Activated naive CD8-positive, alpha-beta T cell treated with anti-CD3 and anti-CD28 coated beads, Interleukin-2, amount 10 ng/mL, durations not matched to agents 7 days and 5 days (primary cell): ENCODE measurements around the gene OTUD4. TPM values are rescaled to one million over a fixed set of nuclear protein-coding genes. Genes with fewer than 3 reads are reported as not detected.
A peak's percentile ranks its signal among the peaks of the same experiment; 100 is the strongest.

Experiments
- ATAC-seq: fragments of 150-1000 bp; cut with Tn5 transposase; one replicate; pipeline ENCODE4 v1.10.0; 2021; ENCODE audit warnings: low read depth, moderate library complexity
- POLR2A ChIA-PET: fragments of 350-600 bp; sonication (Branson Sonifier 250); formaldehyde crosslinking; loops from one replicate; lab custom pipeline; 2021; ENCODE audit warnings: antibody characterized with exemption; lab: Charles Lee
- DNase-seq: peaks from one replicate; pipeline ENCODE4 v3.0.0; 2021
- H3K27ac Mint-ChIP-seq: one replicate; pipeline ENCODE4 v1.8.0; 2022; ENCODE audit warnings: mild to moderate bottlenecking, mixed read lengths
- H3K27me3 Mint-ChIP-seq: one replicate; pipeline ENCODE4 v1.8.0; 2022; ENCODE audit warnings: mild to moderate bottlenecking, moderate library complexity, mixed read lengths
- H3K36me3 Mint-ChIP-seq: one replicate; pipeline ENCODE4 v1.8.0; 2021; ENCODE audit warnings: mild to moderate bottlenecking, mixed read lengths
- H3K4me1 Mint-ChIP-seq: one replicate; pipeline ENCODE4 v1.8.0; 2021; ENCODE audit warnings: mixed read lengths
- H3K4me3 Mint-ChIP-seq: one replicate; pipeline ENCODE4 v1.8.0; 2022; ENCODE audit warnings: mild to moderate bottlenecking, moderate library complexity, mixed read lengths
- H3K9me3 Mint-ChIP-seq: one replicate; pipeline ENCODE4 v1.8.0; 2021; ENCODE audit warnings: mixed read lengths
- total RNA-seq, 2 experiments: library from RNA; stranded (reverse); gene quantifications; one replicate each; pipeline ENCODE4 v1.2.3, GENCODE V29; 2021

The OTUD4 gene
- total RNA-seq, 2 experiments from 2014 or later = 43.4 to 43.9 TPM

- peaks cover 45% of the 10 kb centered on the region for H3K4me1 Mint-ChIP-seq
- H3K4me3 Mint-ChIP-seq = peak overlapping the region; percentile 15
- DNase-seq = no peak
- H3K27ac Mint-ChIP-seq = peak overlapping the region; percentile 56
- peaks cover 30% of the 10 kb centered on the region for H3K36me3 Mint-ChIP-seq
- ATAC-seq = no peak
- H3K9me3 Mint-ChIP-seq = no peaks in the 10 kb centered on the region
- H3K27me3 Mint-ChIP-seq = no peaks in the 10 kb centered on the region
- POLR2A ChIA-PET = interaction anchor here (1.0 kb wide), 1 partner anchor 45 kb away, joined by 3 read pairs; no protein-coding TSS in a partner anchor
These were observed 47.8 kb downstream of the OTUD4 start for GRCh38 chr4:145132511-145133098.

DNA sequence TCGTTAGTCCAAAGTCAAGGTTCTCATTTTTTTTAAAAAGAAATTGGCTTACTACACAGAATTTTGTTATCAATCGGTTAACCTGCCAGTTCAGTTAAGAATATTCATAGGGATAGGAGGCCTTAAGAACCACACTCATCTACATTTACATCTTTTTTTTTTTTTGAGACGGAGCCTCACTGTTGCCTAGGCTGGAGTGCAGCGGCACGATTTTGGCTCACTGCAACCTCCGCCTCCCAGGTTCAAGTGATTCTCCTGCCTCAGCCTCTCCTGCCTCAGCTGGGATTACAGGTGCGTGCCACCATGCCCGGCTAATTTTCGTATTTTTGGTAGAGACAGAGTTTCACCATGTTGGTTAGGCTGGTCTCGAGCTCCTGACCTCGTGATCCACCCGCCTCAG lies 48.5 kb downstream of the OTUD4 start:
- no peak for ATAC-seq
- peaks cover 28% of the 10 kb centered on the region for H3K36me3 Mint-ChIP-seq
- no peak for DNase-seq

GRCh38 chr4:145130788-145131399 lies 49.5 kb downstream of the OTUD4 start:
- Mint-ChIP-seq H3K27ac (peak overlapping the region; percentile 83), H3K36me3 (peaks cover 34% of the 10 kb centered on the region), H3K9me3 (no peaks in the 10 kb centered on the region), H3K4me3 (peak overlapping the region; percentile 63), H3K4me1 (peaks cover 50% of the 10 kb centered on the region), H3K27me3 (no peaks in the 10 kb centered on the region)
- ATAC-seq (peak; percentile 60), DNase-seq (no peak)
- POLR2A ChIA-PET = interaction anchor here (1.6 kb wide), 1 partner anchor 33 kb away, joined by 8 read pairs; the partner anchor contains the start of genes ABCE1 and ANAPC10

More for the DNA sequence above, 48.5 kb downstream of the OTUD4 start:
- H3K27ac Mint-ChIP-seq = peak overlapping the region; percentile 83
- H3K27me3 Mint-ChIP-seq = no peaks in the 10 kb centered on the region
- H3K4me3 Mint-ChIP-seq = no peak overlapping the region
- POLR2A ChIA-PET = interaction anchor here (1.0 kb wide), 1 partner anchor 46 kb away, joined by 3 read pairs; no protein-coding TSS in a partner anchor
- peaks cover 44% of the 10 kb centered on the region for H3K4me1 Mint-ChIP-seq
- no peaks in the 10 kb centered on the region for H3K9me3 Mint-ChIP-seq

DNA sequence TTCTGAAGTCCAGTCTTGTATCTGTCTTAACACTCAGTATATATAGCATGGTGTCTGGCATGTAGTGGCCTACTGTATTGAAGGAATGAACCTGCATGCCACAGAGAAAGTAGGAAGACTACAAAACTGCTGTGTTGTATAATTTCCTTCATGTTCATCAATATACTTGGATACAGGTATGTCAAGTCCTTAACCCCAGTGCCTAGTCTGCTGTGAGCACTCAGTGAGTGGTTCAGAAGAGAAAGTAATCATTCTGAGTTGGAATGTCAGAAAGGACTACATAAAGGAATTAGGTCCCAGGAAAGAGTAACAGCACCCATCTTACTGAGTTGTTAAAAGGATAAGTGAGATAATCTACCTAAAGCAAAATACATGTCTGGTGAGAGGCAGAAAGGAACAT lies 50.3 kb downstream of the OTUD4 start:
- ATAC-seq (no peak), DNase-seq (no peak)
- Mint-ChIP-seq H3K27ac (peak overlapping the region; percentile 83), H3K27me3 (no peaks in the 10 kb centered on the region), H3K36me3 (peaks cover 34% of the 10 kb centered on the region), H3K9me3 (no peaks in the 10 kb centered on the region), H3K4me1 (peaks cover 49% of the 10 kb centered on the region), H3K4me3 (peak overlapping the region; percentile 63)
- POLR2A ChIA-PET = interaction anchor here (1.6 kb wide), 1 partner anchor 32 kb away, joined by 8 read pairs; the partner anchor contains the start of genes ABCE1 and ANAPC10

- POLR2A ChIA-PET = interaction anchor here (0.7 to 1.5 kb wide), 3 partner anchors 16 to 27 kb away, joined by 3 to 5 read pairs (median 5); partner anchors contain the start of genes ABCE1 and ANAPC10
- peak overlapping the region; percentile 84 for H3K27ac Mint-ChIP-seq
- H3K36me3 Mint-ChIP-seq = peaks cover 42% of the 10 kb centered on the region
These were observed 55.0 kb downstream of the OTUD4 start for GRCh38 chr4:145125396-145125795.

GRCh38 chr4:145108128-145108527 lies 72.3 kb downstream of the OTUD4 start:
- no peak for DNase-seq
- POLR2A ChIA-PET = no interaction called here
- no peak overlapping the region for H3K27ac Mint-ChIP-seq
- no peak for ATAC-seq
- H3K27me3 Mint-ChIP-seq = no peaks in the 10 kb centered on the region
- no peaks in the 10 kb centered on the region for H3K9me3 Mint-ChIP-seq
- H3K36me3 Mint-ChIP-seq = peaks cover 25% of the 10 kb centered on the region
- H3K4me1 Mint-ChIP-seq = peaks cover 9% of the 10 kb centered on the region
- H3K4me3 Mint-ChIP-seq = no peak overlapping the region

More at GRCh38 chr4:145125396-145125795, 55.0 kb downstream of the OTUD4 start:
- Mint-ChIP-seq H3K9me3 (no peaks in the 10 kb centered on the region), H3K27me3 (no peaks in the 10 kb centered on the region), H3K4me1 (peaks cover 23% of the 10 kb centered on the region), H3K4me3 (peak overlapping the region; percentile 37)
- ATAC-seq = no peak
- DNase-seq = no peak

DNA sequence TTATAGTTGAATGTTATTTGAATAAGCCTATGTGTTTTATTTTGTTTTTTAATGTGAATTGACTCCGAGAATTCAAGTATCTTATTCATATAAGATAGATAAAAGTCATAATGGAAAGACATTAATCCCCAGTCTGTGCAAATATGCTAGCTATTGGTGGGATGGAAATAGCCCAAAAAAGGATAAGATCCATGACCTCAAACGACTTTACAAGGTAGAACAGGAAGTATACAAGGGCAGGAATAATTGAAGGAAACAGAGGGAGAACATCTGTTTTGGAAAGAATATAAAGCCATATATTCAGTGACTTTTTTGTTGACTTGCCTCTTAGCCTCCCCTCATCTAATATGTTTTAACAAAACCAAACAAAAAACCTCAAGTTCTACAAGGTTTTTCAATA lies 73.3 kb downstream of the OTUD4 start:
- DNase-seq (no peak), ATAC-seq (no peak)
- H3K4me3 Mint-ChIP-seq = no peak overlapping the region
- H3K27me3 Mint-ChIP-seq = no peaks in the 10 kb centered on the region
- no peak overlapping the region for H3K27ac Mint-ChIP-seq
- peaks cover 17% of the 10 kb centered on the region for H3K36me3 Mint-ChIP-seq
- H3K4me1 Mint-ChIP-seq = peaks cover 9% of the 10 kb centered on the region
- H3K9me3 Mint-ChIP-seq = no peaks in the 10 kb centered on the region
- POLR2A ChIA-PET = no interaction called here

DNA sequence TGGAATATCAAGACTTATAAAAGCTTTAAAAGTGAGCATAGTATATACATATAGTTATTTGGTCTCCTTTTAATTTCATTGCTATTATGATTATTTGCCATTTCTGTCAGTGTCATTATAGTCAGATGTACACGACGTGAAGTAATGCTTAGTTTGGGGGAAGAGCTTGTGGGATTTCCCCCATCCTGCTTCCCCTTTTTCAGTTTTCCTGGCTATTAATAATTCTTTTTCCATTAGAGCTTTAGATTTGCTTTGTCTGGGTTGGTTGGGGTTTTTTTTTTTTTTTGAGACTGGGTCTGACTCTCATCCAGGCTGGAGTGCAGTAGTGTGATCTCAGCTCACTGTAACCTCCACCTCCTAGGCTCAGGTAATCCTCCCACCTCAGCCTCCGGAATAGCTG lies 76.9 kb downstream of the OTUD4 start:
- ATAC-seq (no peak), DNase-seq (no peak)
- Mint-ChIP-seq H3K27me3 (no peaks in the 10 kb centered on the region), H3K36me3 (peaks cover 5% of the 10 kb centered on the region), H3K27ac (no peak overlapping the region), H3K9me3 (no peaks in the 10 kb centered on the region), H3K4me1 (peaks cover 9% of the 10 kb centered on the region), H3K4me3 (no peak overlapping the region)
- POLR2A ChIA-PET = no interaction called here

- Mint-ChIP-seq H3K4me3 (no peak overlapping the region), H3K9me3 (no peaks in the 10 kb centered on the region), H3K4me1 (peaks cover 7% of the 10 kb centered on the region), H3K27me3 (no peaks in the 10 kb centered on the region), H3K36me3 (peaks cover 3% of the 10 kb centered on the region), H3K27ac (no peak overlapping the region)
- DNase-seq (no peak), ATAC-seq (no peak)
- POLR2A ChIA-PET = interaction anchor here (0.6 kb wide), 1 partner anchor 165 kb away, joined by 3 read pairs; no protein-coding TSS in a partner anchor
These were observed 77.8 kb downstream of the OTUD4 start for GRCh38 chr4:145102619-145103018.

- H3K27ac Mint-ChIP-seq = no peak overlapping the region
- ATAC-seq (no peak), DNase-seq (no peak)
- POLR2A ChIA-PET = interaction anchor here (0.8 to 1.2 kb wide), 2 partner anchors 25 to 77 kb away, joined by 3 to 5 read pairs; no protein-coding TSS in a partner anchor
- no peaks in the 10 kb centered on the region for H3K9me3 Mint-ChIP-seq
- peaks cover 9% of the 10 kb centered on the region for H3K4me1 Mint-ChIP-seq
- no peaks in the 10 kb centered on the region for H3K36me3 Mint-ChIP-seq
- H3K27me3 Mint-ChIP-seq = no peaks in the 10 kb centered on the region
- H3K4me3 Mint-ChIP-seq = no peak overlapping the region
These were observed 79.3 kb downstream of the OTUD4 start for GRCh38 chr4:145101091-145101490.

DNA sequence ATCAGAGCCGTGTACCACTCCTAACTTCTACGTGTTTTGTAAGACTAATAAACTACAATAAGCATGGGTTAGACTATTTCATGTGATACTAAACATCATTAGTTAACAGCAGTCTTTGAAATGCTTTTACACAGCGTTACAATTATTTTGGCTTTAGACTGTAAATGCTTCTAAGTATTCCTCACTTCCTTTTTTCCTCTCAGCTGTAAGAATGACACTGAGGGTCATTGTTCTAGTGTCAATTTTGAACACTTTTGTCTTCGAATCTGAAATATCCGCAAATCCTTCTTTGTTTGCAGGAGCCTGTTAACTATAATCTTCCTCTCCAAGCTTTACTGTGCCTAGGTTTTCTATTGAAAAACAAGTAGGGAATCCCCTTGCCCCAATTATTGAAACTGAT lies 80.7 kb downstream of the OTUD4 start:
- no peaks in the 10 kb centered on the region for H3K27me3 Mint-ChIP-seq
- DNase-seq (no peak), ATAC-seq (no peak)
- H3K36me3 Mint-ChIP-seq = peaks cover 7% of the 10 kb centered on the region
- POLR2A ChIA-PET = interaction anchor here (1.0 to 3.3 kb wide), 2 partner anchors 10 to 80 kb away, joined by 4 to 42 read pairs; partner anchors contain the start of gene OTUD4
- H3K4me3 Mint-ChIP-seq = peak overlapping the region; percentile 97
- H3K9me3 Mint-ChIP-seq = no peaks in the 10 kb centered on the region
- H3K27ac Mint-ChIP-seq = peak overlapping the region; percentile 47
- peaks cover 13% of the 10 kb centered on the region for H3K4me1 Mint-ChIP-seq

DNA sequence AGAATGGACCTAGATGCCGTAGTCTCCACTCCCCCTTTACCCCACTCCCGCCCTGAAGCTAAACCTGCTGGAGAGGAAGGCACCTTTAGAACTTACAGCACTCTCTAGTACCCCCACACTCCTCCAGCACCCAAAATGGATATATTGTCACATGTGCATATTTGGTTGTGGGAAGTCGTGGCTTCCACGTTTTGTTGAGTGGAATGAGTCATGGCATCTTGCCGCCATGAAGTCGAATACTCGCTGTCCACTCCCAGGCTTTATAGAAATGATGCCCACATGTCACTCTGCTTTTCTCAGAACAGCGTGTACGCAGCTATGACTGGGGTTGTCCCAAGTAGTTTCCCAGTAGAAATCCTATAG lies 81.7 kb downstream of the OTUD4 start:
- H3K27me3 Mint-ChIP-seq = no peaks in the 10 kb centered on the region
- peak overlapping the region; percentile 97 for H3K4me3 Mint-ChIP-seq
- no peaks in the 10 kb centered on the region for H3K9me3 Mint-ChIP-seq
- DNase-seq (no peak), ATAC-seq (peak; percentile 38)
- POLR2A ChIA-PET = interaction anchor here (1.0 to 3.3 kb wide), 7 partner anchors 11 to 81 kb away, joined by 4 to 42 read pairs (median 5); partner anchors contain the start of gene OTUD4
- H3K27ac Mint-ChIP-seq = peak overlapping the region; percentile 98
- peaks cover 12% of the 10 kb centered on the region for H3K4me1 Mint-ChIP-seq
- peaks cover 17% of the 10 kb centered on the region for H3K36me3 Mint-ChIP-seq

DNA sequence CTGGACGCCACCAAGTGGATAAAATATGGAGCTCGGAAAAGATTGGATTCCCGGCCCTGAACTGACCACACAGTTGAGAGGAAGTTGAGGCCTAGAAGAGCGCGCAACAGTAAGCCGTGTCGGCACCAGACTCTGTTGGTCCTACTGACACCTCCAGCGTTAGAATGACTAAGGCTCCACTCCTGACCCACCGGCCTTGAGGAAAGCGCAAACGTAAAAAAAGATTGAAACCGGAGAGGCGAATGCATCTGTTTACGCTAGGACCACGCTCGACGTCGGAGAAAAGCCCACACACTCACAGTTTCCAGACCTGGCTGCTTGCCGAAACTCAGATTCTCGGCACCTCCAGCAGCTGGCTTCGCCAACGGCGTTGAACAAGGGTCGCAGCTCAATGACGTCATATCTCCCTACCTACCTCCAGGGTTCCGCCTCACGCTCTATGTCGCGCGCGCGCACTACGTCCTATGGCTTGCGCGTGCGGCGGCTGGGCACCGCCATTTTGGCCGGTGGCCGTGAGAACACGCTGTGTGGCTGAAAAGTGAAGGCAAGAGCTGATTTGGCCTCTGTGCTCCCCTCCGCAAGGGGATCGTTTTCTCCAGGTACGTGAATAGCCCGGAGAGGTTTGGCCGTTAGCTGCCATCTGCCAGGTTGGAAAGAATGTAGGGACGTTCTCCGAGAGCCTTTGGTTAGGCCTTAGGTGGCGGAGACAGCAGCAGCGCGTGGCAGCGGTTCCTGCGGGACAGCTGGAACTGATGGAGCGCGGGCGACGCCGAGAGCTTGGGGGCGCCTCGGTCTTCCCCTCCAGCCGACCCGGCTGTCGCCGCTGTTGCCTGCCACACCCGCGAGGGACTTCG lies 82.3 kb downstream of the OTUD4 start, which contains the start of the genes ABCE1 and ANAPC10:
Gene ABCE1, plus strand, starts transcription at position 491 of the 854 bp plus-strand sequence. CDS start 6,102 bp downstream, outside the sequence.
Gene ANAPC10, minus strand, starts transcription at position 376 of the 854 bp plus-strand sequence. CDS start 2,097 bp downstream, outside the sequence.
- POLR2A ChIA-PET = interaction anchor here (0.6 to 3.3 kb wide), 10 partner anchors 11 to 840 kb away, joined by 3 to 42 read pairs (median 4); partner anchors contain the start of gene OTUD4
- Mint-ChIP-seq H3K27ac (peak within 1 kb of the TSS; percentile 98), H3K36me3 (peaks cover 23% of the 10 kb centered on the region), H3K27me3 (no peaks in the 10 kb centered on the region), H3K4me3 (peak within 1 kb of the TSS; percentile 97), H3K9me3 (no peaks in the 10 kb centered on the region), H3K4me1 (peaks cover 11% of the 10 kb centered on the region)
- ATAC-seq = peak; percentile 92
- DNase-seq = peak; percentile 92
